ENCODE data around the gene RASEF.

RASEF gene

GRCh38 chr9:83047839-83048775 is 14.8 kb downstream of the RASEF start:
- no peak for DNase-seq

GRCh38 chr9:83043597-83043996 is 19.3 kb downstream of the RASEF start:
- DNase-seq = no peak

- DNase-seq = no peak
Observed at GRCh38 chr9:83041771-83042170, 21.2 kb downstream of the RASEF start.

GRCh38 chr9:83039303-83039702 is 23.6 kb downstream of the RASEF start:
- no peak for DNase-seq

- no peak for DNase-seq
Observed at GRCh38 chr9:83036043-83036442, 26.9 kb downstream of the RASEF start.

- DNase-seq = no peak
Observed at GRCh38 chr9:83035143-83035542, 27.8 kb downstream of the RASEF start.

GRCh38 chr9:83034587-83034986 is 28.4 kb downstream of the RASEF start:
- no peak for DNase-seq

- no peak for DNase-seq
Observed at GRCh38 chr9:83034026-83034425, 28.9 kb downstream of the RASEF start.

- no peak for DNase-seq
Observed at GRCh38 chr9:83032065-83032625, 30.8 kb downstream of the RASEF start.

- no peak for DNase-seq
Observed at GRCh38 chr9:83030391-83031107, 32.4 kb downstream of the RASEF start.

- DNase-seq = no peak
Observed at GRCh38 chr9:83029531-83030137, 33.3 kb downstream of the RASEF start.

- DNase-seq = no peak
Observed at GRCh38 chr9:83027153-83027891, 35.6 kb downstream of the RASEF start.

- DNase-seq = no peak
Observed at GRCh38 chr9:83024506-83025125, 38.3 kb downstream of the RASEF start.

- DNase-seq = no peak
Observed at GRCh38 chr9:83023151-83023550, 39.8 kb downstream of the RASEF start.

- DNase-seq = no peak
Observed at GRCh38 chr9:83020864-83021263, 42.1 kb downstream of the RASEF start.

GRCh38 chr9:83020327-83020726 is 42.6 kb downstream of the RASEF start:
- no peak for DNase-seq

GRCh38 chr9:83019246-83019645 is 43.7 kb downstream of the RASEF start:
- no peak for DNase-seq

GRCh38 chr9:83015897-83016296 is 47.0 kb downstream of the RASEF start:
- DNase-seq = no peak

- no peak for DNase-seq
Observed at GRCh38 chr9:83013867-83014605, 48.9 kb downstream of the RASEF start.

GRCh38 chr9:83012922-83013838 is 49.8 kb downstream of the RASEF start:
- no peak for DNase-seq

All from activated effector memory CD4-positive, alpha-beta T cell treated with Interleukin-2 at 50 U/mL for 16 hours (primary cell).